Right lobe of liver (tissue), 6 donors: Measurements from ENCODE around the gene AHR. TPM values are rescaled to one million over a fixed set of nuclear protein-coding genes. Genes with fewer than 3 reads are reported as not detected.
"Not testable (repeated sequence)": the region's sequence is repeated elsewhere in the genome, so short reads cannot be mapped to it uniquely, and the experiment has no call there.

ENCODE experiments used
- ATAC-seq, 4 donors: fragments of 200-7000 bp; cut with Tn5 transposase; one replicate each; pipeline ENCODE4 v1.9.1; 2020; ENCODE audit warnings: mild to moderate bottlenecking in 4 of 4, moderate library complexity in 4 of 4
- DNase-seq, 3 donors: peaks; one replicate each; pipeline ENCODE4 v3.0.0-alpha.2; 2020
- H3K27ac ChIP-seq, 3 donors: fragments of 200-600 bp; one replicate each; pipeline ENCODE4 v1.8.0; 2022
- H3K27me3 ChIP-seq, 2 donors: fragments of 200-600 bp; one replicate each; pipeline ENCODE4 v1.8.0; 2022
- H3K36me3 ChIP-seq, 4 donors: fragments of 200-600 bp; sonication (generic) in 1 of 4; one replicate each; pipeline versions ENCODE4 v1.5.1 to v1.8.0; 2017 to 2022; ENCODE audit warnings: control low read depth in 1 of 4
- H3K4me1 ChIP-seq, 4 donors: fragments of 200-600 bp; sonication (generic) in 1 of 4; one replicate each; pipeline versions ENCODE4 v1.5.1 to v1.8.0; 2017 to 2022; ENCODE audit warnings: control low read depth in 1 of 4
- H3K4me3 ChIP-seq, 3 donors: fragments of 200-600 bp; one replicate each; pipeline ENCODE4 v1.8.0; 2022
- H3K9me3 ChIP-seq, 4 donors: fragments of 200-600 bp; sonication (generic) in 1 of 4; one replicate each; pipeline versions ENCODE4 v1.5.1 to v1.8.0; 2017 to 2022; ENCODE audit warnings: control low read depth in 1 of 4
- POLR2A ChIP-seq: fragments of 450-650 bp; IDR thresholded peaks from one replicate; pipeline ENCODE4 v1.6.1; 2017; ENCODE audit warnings: antibody characterized with exemption, mild to moderate bottlenecking
- WGBS: methylation state at CpG from one replicate; pipeline ENCODE4 v1.1.6; 2018; ENCODE audit warnings: low coverage, low lambda C conversion rate; ENCODE audit not compliant: insufficient coverage; ENCODE audit errors: missing lambda C conversion rate; 5-methylcytosine and 5-hydroxymethylcytosine counted together
- intact Hi-C, 2 donors: fragments of 100-400 bp; cut with DNase I; formaldehyde crosslinking; loops; one replicate each; pipeline versions ENCODE4 v1.11.2 to v1.14.1; 2022
- total RNA-seq, 6 experiments: library from RNA; depleted of rRNA in 2 of 6; stranded (reverse); fragments of >200 nt in 2 of 6; fragmentation: NEBNext Ultra II Directional in 3 of 6; extraction: Animal tissue kit (Norgen Biotek cat#: 25700) in 3 of 6; gene quantifications; one replicate each; pipeline versions ENCODE4 v1.1.0 to v1.2.4, GENCODE V29; 2016 to 2023
- TF ChIP-seq, protein P1 (sequence below), 4 donors: fragments of 200-600 bp in 3 of 4; fragments of 450-650 bp in 1 of 4; IDR thresholded peaks; one replicate each; pipeline versions ENCODE4 v1.5.1 to v1.8.0; 2016 to 2022; ENCODE audit warnings: antibody characterized with exemption in 4 of 4, mild to moderate bottlenecking in 2 of 4
- donor health status: DM: no; HTN: yes; CAD: no.
- donor health status: DM: no; HTN: no; CAD: no.
- donor health status: DM: no; HTN: no; CAD: no.
- donor health status: DM: no; HTN: yes; CAD: no.
- donor health status: DM: no; HTN: yes; CAD: no.

Gene AHR
- total RNA-seq, 6 experiments from 2014 or later: 31.2 to 67.9 (median 41.0) TPM

DNA sequence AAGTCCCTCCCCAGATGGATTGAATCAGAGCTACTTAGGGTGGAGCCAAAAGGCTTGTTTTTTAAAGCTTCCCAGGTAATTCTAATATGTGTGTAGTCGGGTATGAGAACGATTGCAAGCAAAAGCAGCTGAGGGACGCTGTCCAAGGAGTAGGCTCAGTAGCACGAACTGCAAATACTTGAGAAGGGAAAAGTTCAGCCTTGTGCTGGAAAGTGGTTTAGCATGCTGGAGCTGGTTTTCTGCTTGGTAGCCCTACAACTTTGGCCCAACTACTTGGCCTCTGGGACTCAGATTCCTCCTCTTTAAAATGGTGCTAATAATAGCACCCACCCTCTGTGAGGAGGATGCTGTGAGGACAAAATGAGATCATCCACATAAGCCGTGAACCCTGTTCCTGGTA, 76.2 kb downstream of the AHR start:
- no peak overlapping the region for H3K4me3 ChIP-seq
- no peak for ATAC-seq
- H3K9me3 ChIP-seq: no peaks in the 10 kb centered on the region
- intact Hi-C loops: no loop called here
- H3K36me3 ChIP-seq: no peaks in the 10 kb centered on the region
- H3K4me1 ChIP-seq: peaks cover 0 to 7% (median 0%) of the 10 kb centered on the region in 4 donors
- WGBS: 93% methylated on average over 4 of the region's 5 CpGs
- DNase-seq: no peak
- TF ChIP-seq, protein P1, sequence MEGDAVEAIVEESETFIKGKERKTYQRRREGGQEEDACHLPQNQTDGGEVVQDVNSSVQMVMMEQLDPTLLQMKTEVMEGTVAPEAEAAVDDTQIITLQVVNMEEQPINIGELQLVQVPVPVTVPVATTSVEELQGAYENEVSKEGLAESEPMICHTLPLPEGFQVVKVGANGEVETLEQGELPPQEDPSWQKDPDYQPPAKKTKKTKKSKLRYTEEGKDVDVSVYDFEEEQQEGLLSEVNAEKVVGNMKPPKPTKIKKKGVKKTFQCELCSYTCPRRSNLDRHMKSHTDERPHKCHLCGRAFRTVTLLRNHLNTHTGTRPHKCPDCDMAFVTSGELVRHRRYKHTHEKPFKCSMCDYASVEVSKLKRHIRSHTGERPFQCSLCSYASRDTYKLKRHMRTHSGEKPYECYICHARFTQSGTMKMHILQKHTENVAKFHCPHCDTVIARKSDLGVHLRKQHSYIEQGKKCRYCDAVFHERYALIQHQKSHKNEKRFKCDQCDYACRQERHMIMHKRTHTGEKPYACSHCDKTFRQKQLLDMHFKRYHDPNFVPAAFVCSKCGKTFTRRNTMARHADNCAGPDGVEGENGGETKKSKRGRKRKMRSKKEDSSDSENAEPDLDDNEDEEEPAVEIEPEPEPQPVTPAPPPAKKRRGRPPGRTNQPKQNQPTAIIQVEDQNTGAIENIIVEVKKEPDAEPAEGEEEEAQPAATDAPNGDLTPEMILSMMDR (IDR thresholded peaks at IDR 0.05): no peak
- TF ChIP-seq POLR2A: no peak
- no peaks in the 10 kb centered on the region for H3K27me3 ChIP-seq
- H3K27ac ChIP-seq: no peak overlapping the region

DNA sequence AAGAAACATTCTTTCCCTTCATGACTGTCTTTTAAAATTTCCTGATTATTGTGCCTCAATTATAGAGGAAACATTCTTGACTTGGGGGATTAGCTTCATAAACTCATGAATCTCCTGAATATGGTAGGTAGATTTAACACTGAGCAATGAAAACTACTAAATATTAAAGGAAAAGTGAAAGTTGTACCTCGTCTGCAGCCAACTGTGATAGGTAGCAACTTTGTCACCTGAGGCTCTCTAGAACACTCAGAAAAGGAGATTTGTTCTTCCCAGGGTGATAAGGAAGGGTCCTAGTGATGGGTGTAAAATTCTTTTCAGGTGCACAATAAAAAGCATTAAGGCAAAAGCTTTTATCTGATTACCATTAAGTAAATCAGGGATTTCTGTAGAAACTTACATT, 78.1 kb downstream of the AHR start:
- peak; percentile 49 to 76 (median 63) for ATAC-seq
- intact Hi-C loops: no loop called here

DNA sequence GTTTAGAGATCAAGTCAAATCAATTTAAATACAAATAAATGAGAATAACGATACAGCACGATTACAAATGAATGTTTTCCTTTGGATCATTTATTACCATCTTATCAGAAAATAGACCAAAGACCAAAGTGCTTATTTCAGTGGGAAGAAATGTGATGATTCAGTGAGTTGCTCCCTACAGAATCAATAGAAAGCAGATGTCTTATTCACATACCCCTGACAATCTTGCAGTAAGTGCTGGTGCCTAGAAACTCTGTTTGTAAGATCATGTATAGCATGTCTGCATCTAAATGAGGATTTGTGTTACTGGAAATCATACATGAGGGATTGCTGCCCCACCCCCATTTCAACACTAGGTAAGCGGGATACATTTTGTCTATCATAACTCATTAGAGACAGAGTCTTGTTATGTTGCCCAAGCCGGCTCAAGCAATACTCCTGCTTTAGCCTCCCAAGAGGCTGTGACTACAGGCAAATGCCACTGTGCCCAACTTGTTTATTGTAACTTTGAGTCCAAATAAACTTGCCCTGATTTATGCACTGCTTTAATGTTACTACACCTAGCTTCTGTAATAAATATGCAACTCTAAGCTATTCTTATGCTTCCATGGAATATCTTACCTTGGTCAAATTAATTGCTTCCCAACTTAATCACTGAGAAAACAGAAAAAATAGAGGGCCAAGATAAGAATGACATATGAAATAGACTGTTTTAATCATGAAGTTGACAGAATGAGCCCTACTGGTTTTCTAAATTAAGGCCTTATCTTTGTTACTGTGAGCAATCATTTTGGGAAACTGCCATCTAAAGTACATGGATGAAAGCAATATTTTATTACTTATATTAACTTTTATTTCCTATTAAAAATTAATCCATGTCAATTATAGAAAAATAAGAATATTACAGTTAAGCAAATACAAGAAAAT, 82.5 kb downstream of the AHR start:
- Histone ChIP-seq H3K4me3 (no peak overlapping the region), H3K9me3 (no peaks in the 10 kb centered on the region), H3K4me1 (peaks cover 0 to 5% (median 2%) of the 10 kb centered on the region in 4 donors), H3K27me3 (no peaks in the 10 kb centered on the region), H3K27ac (no peak overlapping the region), H3K36me3 (no peaks in the 10 kb centered on the region)
- ATAC-seq: peak in 1 of 4 donors; percentile 39
- intact Hi-C loops: no loop called here
- TF ChIP-seq, protein P1 (IDR thresholded peaks at IDR 0.05): no peak
- no peak for TF ChIP-seq POLR2A
- 44% methylated on average over 3 of the region's 4 CpGs for WGBS
- DNase-seq: no peak

More for the DNA sequence above, 78.1 kb downstream of the AHR start:
- H3K27ac ChIP-seq: no peak overlapping the region
- no peaks in the 10 kb centered on the region for H3K9me3 ChIP-seq
- no peak for DNase-seq
- TF ChIP-seq, protein P1 (IDR thresholded peaks at IDR 0.05): no peak
- no peak for TF ChIP-seq POLR2A
- H3K4me3 ChIP-seq: peak overlapping the region in 2 of 3 donors; percentile 11 to 23
- peaks cover 0 to 5% (median 2%) of the 10 kb centered on the region in 4 donors for H3K4me1 ChIP-seq
- H3K36me3 ChIP-seq: no peaks in the 10 kb centered on the region
- H3K27me3 ChIP-seq: no peaks in the 10 kb centered on the region
- WGBS: 29% methylated on average over 1 of the region's 1 CpG

DNA sequence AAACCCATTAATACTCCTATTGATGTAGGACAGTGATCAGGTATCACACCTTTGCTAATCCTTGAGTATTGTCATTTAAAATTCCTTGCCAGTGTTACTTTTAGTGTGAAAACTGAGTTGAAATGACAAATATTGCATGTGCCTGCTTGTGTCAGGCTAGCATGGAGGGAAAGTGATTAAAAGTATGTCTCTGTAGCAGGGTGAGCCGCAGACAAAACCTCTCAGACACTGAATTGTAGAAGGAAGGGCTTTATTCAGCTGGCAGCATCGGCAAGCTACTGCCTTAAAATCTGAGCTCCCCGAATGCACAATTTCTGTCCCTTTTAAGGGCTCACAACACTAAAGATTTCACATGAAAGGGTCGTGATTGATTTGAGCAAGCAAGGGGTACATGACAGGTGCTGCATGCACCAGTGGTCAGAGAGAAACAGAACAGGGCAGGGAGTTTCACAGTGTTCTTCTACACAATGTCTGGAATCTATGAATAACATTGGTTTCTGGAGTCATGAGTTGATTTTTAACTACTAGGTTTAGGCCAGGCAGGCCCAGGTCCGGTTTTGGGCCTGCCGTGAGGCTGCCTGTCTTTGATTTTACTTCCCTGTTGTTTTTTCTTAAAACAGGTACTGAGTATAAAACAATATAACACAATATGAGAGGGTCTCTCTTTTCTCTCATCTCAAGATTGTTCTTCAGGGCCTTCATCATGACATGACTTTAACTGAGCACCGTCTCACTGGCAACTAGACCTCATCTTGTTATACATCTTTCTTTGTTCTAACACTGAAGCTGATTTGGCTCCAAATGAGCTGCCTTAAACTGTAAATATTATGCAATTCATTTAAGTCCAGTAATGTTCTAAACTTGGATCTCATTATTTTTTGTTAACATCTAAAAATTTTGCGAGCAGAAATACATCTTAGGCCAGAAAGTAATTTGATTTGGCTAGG, 84.2 kb downstream of the AHR start:
- H3K27me3 ChIP-seq, H3K4me1 ChIP-seq, DNase-seq, H3K9me3 ChIP-seq, H3K4me3 ChIP-seq, H3K36me3 ChIP-seq, H3K27ac ChIP-seq, intact Hi-C loops: not testable (repeated sequence)
- ATAC-seq: peak in 2 of 4 donors; percentile 42 to 64
- WGBS: 49% methylated on average over 7 of the region's 8 CpGs
